ENCODE results near the gene PBRM1.

DNA sequence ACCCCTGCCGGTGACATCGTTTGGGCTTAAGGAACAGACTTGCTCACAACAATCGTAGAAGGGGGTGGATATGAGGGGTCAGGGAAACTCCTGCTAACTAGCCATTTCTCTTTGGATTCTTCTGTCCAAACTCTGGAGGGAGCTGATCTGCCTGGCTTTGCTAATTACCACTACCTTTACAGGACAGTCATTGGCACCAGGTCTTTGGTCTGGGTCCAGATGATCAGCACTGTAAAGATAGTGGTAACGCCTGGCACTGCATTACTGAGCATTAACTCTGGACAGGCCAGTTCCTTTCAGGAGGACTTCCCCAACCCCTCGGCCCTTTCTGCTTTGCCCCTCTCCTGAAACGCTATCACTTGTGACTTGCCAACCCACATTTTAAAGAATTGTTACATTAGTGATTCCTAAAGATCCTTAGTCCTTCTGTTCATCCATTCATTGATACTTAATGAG is 148.5 kb downstream of the PBRM1 start:
- TF ChIP-seq POLR2A (IDR thresholded peaks at IDR 0.05; ENCODE audit: low read depth, low read length) (no peak), EZH2 (IDR thresholded peaks at IDR 0.05; ENCODE audit: borderline replicate concordance, low read depth, low read length, severe bottlenecking) (no peak)
